Measurements from ENCODE around the gene GRK2. TPM values are rescaled to one million over a fixed set of nuclear protein-coding genes. Genes with fewer than 3 reads are reported as not detected.

The GRK2 gene
- total and polyA plus RNA-seq, 2 of the 8 experiments (the other 6 are each of a cell fraction or from before 2014, with no cell fraction given): 47.3 to 49.7 TPM

DNA sequence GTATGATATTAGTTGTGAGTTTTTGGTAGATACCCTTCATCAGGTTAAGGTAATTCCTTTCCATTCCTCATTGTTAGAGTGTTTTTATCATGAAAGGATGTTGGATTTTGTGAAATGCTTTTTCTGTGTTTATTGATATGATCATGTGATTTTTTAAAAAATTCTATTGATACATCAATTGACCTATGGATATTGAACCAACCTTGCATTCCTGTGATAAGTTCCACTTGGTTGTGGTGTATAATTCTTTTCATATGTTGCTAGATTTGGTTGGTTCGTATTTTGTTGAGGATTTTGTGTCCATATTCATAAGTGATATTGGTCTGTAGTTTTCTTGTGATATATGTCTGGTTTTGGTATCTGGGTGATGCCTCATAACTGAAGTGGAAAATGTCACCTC lies 29.6 kb downstream of the GRK2 start:
- Histone ChIP-seq H3K56ac (replicated peaks; ENCODE audit: insufficient read length, low read depth, low read length) (no peak overlapping the region), H2BK120ac (replicated peaks; ENCODE audit: low read depth, low read length) (no peak overlapping the region), H3K18ac (ENCODE audit: extremely low read depth, low read length) (no peak overlapping the region), H3K4me1 (replicated peaks in 1 of 4; ENCODE audit: control insufficient read depth in 3 of 4, insufficient read depth in 4 of 4, low read length in 3 of 4) (no peaks in the 10 kb centered on the region; a peak in 1 of 7 replicates), H4K8ac (ENCODE audit: extremely low read depth, insufficient read depth, low read length) (no peak overlapping the region), H3K9me3 (ENCODE audit: insufficient read depth in 2 of 2, low read depth in 1 of 2, low read length in 1 of 2) (no peaks in the 10 kb centered on the region; a peak in 1 of 4 replicates), H3K23me2 (ENCODE audit: low read depth, low read length) (no peaks in the 10 kb centered on the region), H2BK12ac (ENCODE audit: low read depth, low read length) (no peak overlapping the region), H3K4me3 (ENCODE audit: extremely low read depth in 1 of 4, insufficient read depth in 2 of 4, low read depth in 3 of 4, low read length in 4 of 4) (no peak overlapping the region), H3K4ac (replicated peaks; ENCODE audit: insufficient read length, low read depth, low read length) (no peak overlapping the region), H3K27me3 (replicated peaks in 1 of 4; ENCODE audit: control insufficient read depth in 3 of 4, extremely low read depth in 1 of 4, insufficient read depth in 3 of 4, low read length in 3 of 4) (no peaks in the 10 kb centered on the region), H4K5ac (ENCODE audit: insufficient read length, low read depth, low read length) (no peak overlapping the region), H3K79me1 (ENCODE audit: low read depth, low read length) (no peaks in the 10 kb centered on the region; the same call in 1 of the 2 replicates), H3K79me2 (ENCODE audit: control insufficient read depth in 1 of 2, insufficient read depth in 2 of 2, low read length in 2 of 2) (no peaks in the 10 kb centered on the region), H2AFZ (ENCODE audit: low read length) (no peak overlapping the region), H2BK15ac (ENCODE audit: low read length) (no peak overlapping the region), H3K36me3 (ENCODE audit: control insufficient read depth in 2 of 4, insufficient read depth in 4 of 4, low read length in 3 of 4) (peaks cover 0 to 18% (median 11%) of the 10 kb centered on the region in 4 experiments; a peak in 3 of 8 replicates), H4K91ac (replicated peaks; ENCODE audit: insufficient read length, low read length) (no peak overlapping the region), H2BK20ac (ENCODE audit: low read length) (no peak overlapping the region), H3K27ac (ENCODE audit: low read depth, low read length) (no peak overlapping the region), H3K9ac (replicated peaks in 1 of 4; ENCODE audit: extremely low read depth in 1 of 4, low read depth in 3 of 4, low read length in 3 of 4) (no peak overlapping the region), H2BK5ac (ENCODE audit: low read depth, low read length) (no peak overlapping the region), H4K20me1 (replicated peaks in 1 of 2; ENCODE audit: control insufficient read depth in 1 of 2, insufficient read depth in 2 of 2, low read length in 2 of 2) (peaks cover 0 to 6% of the 10 kb centered on the region in 2 experiments), H3K14ac (ENCODE audit: insufficient read length) (no peak overlapping the region), H3K4me2 (ENCODE audit: insufficient read depth in 1 of 2, low read depth in 2 of 2, low read length in 2 of 2) (no peak overlapping the region), H2AK5ac (ENCODE audit: low read depth, low read length) (no peak overlapping the region), H3K23ac (ENCODE audit: insufficient read length) (no peak overlapping the region)
- WGBS, 2 experiments (ENCODE audit: extremely low coverage in 1 of 2, insufficient coverage in 1 of 2, insufficient read length in 1 of 2, insufficient replicate concordance in 2 of 2, low coverage in 1 of 2, low lambda C conversion rate in 2 of 2, missing lambda C conversion rate in 1 of 2): 84% methylated on average over 1 of the region's 1 CpG; no CpG with 5 or more reads in 1 of the 2 experiments
- no peak for FAIRE-seq
- TF ChIP-seq NANOG (IDR thresholded peaks at IDR 0.05; ENCODE audit: insufficient read depth, low read depth, low read length, poor library complexity, severe bottlenecking): no peak
- no peak for TF ChIP-seq CEBPB (IDR thresholded peaks at IDR 0.05; ENCODE audit: low read depth, low read length)
- CTCF ChIA-PET (ENCODE audit: partially characterized antibody): interaction anchor here (0.7 to 1.2 kb wide), 2 partner anchors 21 to 241 kb away, joined by 3 read pairs; no protein-coding TSS in a partner anchor
- no peak for DNase-seq (ENCODE audit: low read depth in 1 of 2, low spot score in 2 of 2)
- POLR2A ChIA-PET (ENCODE audit: partially characterized antibody): no interaction called here

Data from H1 (cell line).